Fibroblast of peridontal ligament (primary cell): Measurements from ENCODE around the gene COMP.
A peak's percentile ranks its signal among the peaks of the same experiment; 100 is the strongest.

Experiments
- DNase-seq: peaks from one replicate; pipeline ENCODE4 v3.0.0-alpha.2; 2010; ENCODE audit errors: extremely low read depth

The COMP gene

GRCh38 chr19:18783958-18784785 lies 6.9 kb downstream of the COMP start:
- no peak for DNase-seq

GRCh38 chr19:18782559-18783225 lies 8.4 kb downstream of the COMP start:
- DNase-seq: no peak

- DNase-seq: no peak
Observed at GRCh38 chr19:18781885-18782527, 9.1 kb downstream of the COMP start.

GRCh38 chr19:18781047-18781600 lies 10.0 kb downstream of the COMP start:
- no peak for DNase-seq

- no peak for DNase-seq
Observed at GRCh38 chr19:18780631-18781030, 10.5 kb downstream of the COMP start.

- no peak for DNase-seq
Observed at GRCh38 chr19:18780081-18780480, 11.0 kb downstream of the COMP start.

GRCh38 chr19:18778826-18779495 lies 12.1 kb downstream of the COMP start:
- no peak for DNase-seq

- DNase-seq: no peak
Observed at GRCh38 chr19:18778076-18778389, 13.1 kb downstream of the COMP start.

- DNase-seq: no peak
Observed at GRCh38 chr19:18777301-18778075, 13.6 kb downstream of the COMP start.

- DNase-seq: peak; percentile 26
Observed at GRCh38 chr19:18776736-18777135, 14.4 kb downstream of the COMP start.

GRCh38 chr19:18776288-18776594 lies 14.9 kb downstream of the COMP start:
- DNase-seq: peak; percentile 49

- DNase-seq: no peak
Observed at GRCh38 chr19:18775586-18776287, 15.4 kb downstream of the COMP start.

GRCh38 chr19:18774782-18775444 lies 16.2 kb downstream of the COMP start:
- DNase-seq: no peak

GRCh38 chr19:18774107-18774506 lies 17.0 kb downstream of the COMP start:
- DNase-seq: no peak

- no peak for DNase-seq
Observed at GRCh38 chr19:18773682-18774081, 17.4 kb downstream of the COMP start.

- DNase-seq: no peak
Observed at GRCh38 chr19:18772620-18773587, 18.2 kb downstream of the COMP start.

GRCh38 chr19:18771328-18772242 lies 19.5 kb downstream of the COMP start:
- DNase-seq: no peak
